Keratinocyte (primary cell): Measurements from ENCODE around the gene TRIB2. TPM values are rescaled to one million over a fixed set of nuclear protein-coding genes. Genes with fewer than 3 reads are reported as not detected.

Source experiments
- DNase-seq: peaks from one replicate; pipeline ENCODE4 v3.0.0-alpha.2; 2011; ENCODE audit warnings: low read depth, missing footprints, low spot score
- FAIRE-seq: peaks from 2 replicates; lab custom pipeline; 2011; peaks lifted over from hg19 to GRCh38; lab: Jason Lieb, UNC
- H2AFZ ChIP-seq: 2 replicates; pipeline ENCODE4 v1.6.0; 2012; ENCODE audit warnings: low read length, control low read depth, inconsistent platforms; ENCODE audit not compliant: control insufficient read depth
- H3K27ac ChIP-seq: 2 replicates; pipeline ENCODE4 v1.5.1; 2011; ENCODE audit warnings: low read length; ENCODE audit not compliant: control insufficient read depth, insufficient read depth
- H3K27me3 ChIP-seq: 3 replicates; pipeline ENCODE4 v1.6.0; 2011; ENCODE audit warnings: low read length; ENCODE audit not compliant: control insufficient read depth, insufficient read depth; ENCODE audit errors: extremely low read depth
- H3K36me3 ChIP-seq, 2 experiments: 2 replicates in 1 of 2; 3 replicates in 1 of 2; pipeline ENCODE4 v1.5.1; 2011; ENCODE audit warnings: low read length in 2 of 2, mild to moderate bottlenecking in 1 of 2; ENCODE audit not compliant: control insufficient read depth in 2 of 2, insufficient read depth in 2 of 2; ENCODE audit errors: extremely low read depth in 1 of 2
- H3K4me1 ChIP-seq: 3 replicates; pipeline ENCODE4 v1.5.1; 2011; ENCODE audit warnings: low read length; ENCODE audit not compliant: control insufficient read depth, insufficient read depth; ENCODE audit errors: extremely low read depth
- H3K4me2 ChIP-seq: 3 replicates; pipeline ENCODE4 v1.6.0; 2011; ENCODE audit warnings: low read depth, low read length; ENCODE audit not compliant: control insufficient read depth, insufficient read depth; ENCODE audit errors: extremely low read depth
- H3K4me3 ChIP-seq, 3 experiments: fragments of 200-600 bp in 1 of 3; sonication (generic) in 1 of 3; 2 replicates in 2 of 3; 3 replicates in 1 of 3; pipeline ENCODE4 v1.5.1; 2011 to 2016; ENCODE audit warnings: low read length in 3 of 3, mild to moderate bottlenecking in 3 of 3, control low read depth in 2 of 3, inconsistent platforms in 1 of 3, low read depth in 1 of 3, mixed read lengths in 1 of 3, mixed run types in 1 of 3, moderate library complexity in 1 of 3; ENCODE audit not compliant: control insufficient read depth in 2 of 3, insufficient read depth in 2 of 3; ENCODE audit errors: extremely low read depth in 1 of 3
- H3K79me2 ChIP-seq: 2 replicates; pipeline ENCODE4 v1.6.0; 2012; ENCODE audit warnings: low read length; ENCODE audit not compliant: control insufficient read depth, insufficient read depth
- H3K9ac ChIP-seq: 3 replicates; pipeline ENCODE4 v1.6.0; 2011; ENCODE audit warnings: low read length; ENCODE audit not compliant: control insufficient read depth, insufficient read depth; ENCODE audit errors: extremely low read depth
- H3K9me1 ChIP-seq: 3 replicates; pipeline ENCODE4 v1.6.0; 2011; ENCODE audit warnings: low read length; ENCODE audit not compliant: control insufficient read depth, insufficient read depth; ENCODE audit errors: extremely low read depth
- H3K9me3 ChIP-seq: 2 replicates; pipeline ENCODE4 v1.5.1; 2012; ENCODE audit warnings: low read depth, low read length; ENCODE audit not compliant: control insufficient read depth
- H4K20me1 ChIP-seq: 3 replicates; pipeline ENCODE4 v1.6.0; 2011; ENCODE audit warnings: low read length; ENCODE audit not compliant: control insufficient read depth, insufficient read depth; ENCODE audit errors: extremely low read depth
- CTCF ChIP-seq, 3 experiments: IDR thresholded peaks in 1 of 3; conservative IDR thresholded peaks in 1 of 3; optimal IDR thresholded peaks in 1 of 3; 2 replicates in 2 of 3; 3 replicates in 1 of 3; pipeline versions ENCODE3 to v1.5.1; 2011; ENCODE audit warnings: low read length in 3 of 3, mild to moderate bottlenecking in 3 of 3, moderate library complexity in 2 of 3, control low read depth in 1 of 3, inconsistent platforms in 1 of 3; ENCODE audit not compliant: insufficient read depth in 2 of 3; ENCODE audit errors: extremely low read depth in 1 of 3
- EZH2 ChIP-seq: IDR thresholded peaks from one replicate; pipeline ENCODE4 v1.6.1; 2012; ENCODE audit warnings: inconsistent platforms, mild to moderate bottlenecking, low read length, moderate library complexity
- dilution Hi-C: fragments of 300-500 bp; cut with MboI; formaldehyde crosslinking; loops from one replicate; pipeline ENCODE4 v1.7.0; 2020; ENCODE audit warnings: low sequenced_read_pairs; ENCODE audit not compliant: extremely low pct_ligation_motif_present
- polyA plus RNA-seq, 5 experiments: library from polyadenylated mRNA; depleted of rRNA in 3 of 5; stranded (reverse) in 3 of 5; stranded (forward) in 1 of 5; unstranded in 1 of 5; fragments of >200 nt; gene quantifications; 1 replicate in 1 of 5; 2 replicates in 3 of 5; 3 replicates in 1 of 5; pipeline versions ENCODE4 v1.2.1 to v1.2.3, GENCODE V29; 2011 to 2012; ENCODE audit warnings: missing spikeins in 2 of 5, low read depth in 1 of 5, low replicate concordance in 1 of 5

Gene TRIB2
- polyA plus RNA-seq, 1 donor (not counting 4 experiments of a cell fraction or from before 2014, with no cell fraction given): 7.7 TPM

DNA sequence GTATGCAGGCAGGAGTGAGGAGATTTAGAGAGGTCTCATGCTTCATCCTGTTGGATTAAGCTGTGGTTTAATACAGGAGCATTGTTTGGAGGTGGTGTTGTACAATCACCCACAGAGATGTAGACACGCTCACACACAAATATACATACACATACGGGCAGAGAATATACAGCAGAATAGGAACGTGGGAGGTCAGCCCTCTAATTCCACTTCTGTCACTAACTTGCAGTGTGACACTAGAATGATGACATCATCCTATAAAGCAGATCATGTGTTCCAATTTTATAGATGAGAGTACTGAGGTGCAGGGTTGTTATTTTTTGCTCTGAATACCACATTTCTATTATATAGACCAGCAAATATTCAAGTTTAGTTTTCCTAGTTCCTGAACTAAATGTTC, 54.4 kb downstream of the TRIB2 start:
- no peak for FAIRE-seq
- no peak overlapping the region for H3K4me3 ChIP-seq
- peaks cover 3% of the 10 kb centered on the region for H3K27me3 ChIP-seq
- no peak overlapping the region for H2AFZ ChIP-seq
- H3K27ac ChIP-seq: no peak overlapping the region
- peaks cover 3% of the 10 kb centered on the region for H3K4me1 ChIP-seq
- DNase-seq: no peak
- no peaks in the 10 kb centered on the region for H3K36me3 ChIP-seq
- H3K9me3 ChIP-seq: no peaks in the 10 kb centered on the region
- no peak overlapping the region for H3K9ac ChIP-seq
- no peaks in the 10 kb centered on the region for H3K79me2 ChIP-seq
- no peak overlapping the region for H3K4me2 ChIP-seq
- TF ChIP-seq CTCF (optimal IDR thresholded peaks at IDR 0.05 in 1 of 3, IDR thresholded peaks at IDR 0.05 in 1 of 3, conservative IDR thresholded peaks at IDR 0.05 in 1 of 3; ENCODE audit: extremely low read depth in 1 of 3, insufficient read depth in 2 of 3, low read length in 3 of 3) (no peak), EZH2 (no peak)
- H3K9me1 ChIP-seq: no peaks in the 10 kb centered on the region
- no peaks in the 10 kb centered on the region for H4K20me1 ChIP-seq
- dilution Hi-C loops: no loop called here

DNA sequence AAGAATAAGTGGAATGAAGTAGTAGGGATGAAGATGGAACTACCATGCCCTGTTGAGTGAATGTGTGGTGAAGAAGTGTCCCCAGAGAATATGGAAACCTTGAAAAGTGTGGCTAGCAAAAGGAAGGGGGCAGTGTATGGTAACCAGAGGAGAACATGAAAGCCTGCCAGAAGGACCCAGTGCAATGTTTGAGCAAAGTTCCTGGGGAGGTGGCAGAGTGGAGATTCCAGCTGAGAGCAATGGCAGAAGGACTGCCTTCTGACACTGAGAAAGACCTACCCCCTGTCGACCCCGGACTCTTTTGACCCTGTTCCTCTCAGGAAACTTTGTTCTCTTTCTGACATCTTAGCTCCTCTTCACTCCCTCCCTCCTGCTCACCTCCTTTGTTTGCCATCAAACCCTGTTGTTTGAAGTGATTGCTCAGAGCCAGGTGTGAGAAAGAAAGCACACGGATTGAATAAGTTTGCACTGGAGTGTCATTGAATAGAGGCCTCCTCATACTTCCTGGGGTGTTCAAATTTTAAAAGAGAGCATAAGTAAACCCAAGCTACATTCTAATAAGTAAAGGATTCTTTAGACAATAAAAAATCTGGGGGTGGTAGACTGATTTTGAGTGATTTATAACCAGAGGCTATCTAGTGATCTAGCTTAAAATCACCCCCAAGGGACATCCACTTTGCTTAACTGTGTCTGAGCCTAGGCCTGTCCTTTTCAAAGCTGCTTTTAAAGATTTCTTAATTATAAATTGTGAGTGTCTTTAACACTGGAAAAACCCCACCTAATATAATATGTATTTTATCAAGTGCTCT, 57.1 kb downstream of the TRIB2 start:
- no peaks in the 10 kb centered on the region for H3K9me1 ChIP-seq
- no peaks in the 10 kb centered on the region for H3K9me3 ChIP-seq
- H3K4me3 ChIP-seq: no peak overlapping the region
- TF ChIP-seq CTCF (optimal IDR thresholded peaks at IDR 0.05 in 1 of 3, IDR thresholded peaks at IDR 0.05 in 1 of 3, conservative IDR thresholded peaks at IDR 0.05 in 1 of 3; ENCODE audit: extremely low read depth in 1 of 3, insufficient read depth in 2 of 3, low read length in 3 of 3): no peak
- TF ChIP-seq EZH2: no peak
- no peak overlapping the region for H3K27ac ChIP-seq
- H4K20me1 ChIP-seq: no peaks in the 10 kb centered on the region
- dilution Hi-C loops: no loop called here
- H3K27me3 ChIP-seq: peaks cover 3% of the 10 kb centered on the region
- DNase-seq: no peak
- no peaks in the 10 kb centered on the region for H3K79me2 ChIP-seq
- no peak overlapping the region for H3K4me2 ChIP-seq
- no peaks in the 10 kb centered on the region for H3K36me3 ChIP-seq
- no peak overlapping the region for H3K9ac ChIP-seq
- H3K4me1 ChIP-seq: no peaks in the 10 kb centered on the region
- no peak overlapping the region for H2AFZ ChIP-seq
- no peak for FAIRE-seq
